Endothelial cell of umbilical vein (primary cell): ENCODE measurements around the gene TJP1. TPM values are rescaled to one million over a fixed set of nuclear protein-coding genes. Genes with fewer than 3 reads are reported as not detected.

Experiments
- BruUV-seq: library from RNA; stranded (reverse); fragments of 400-500 nt; replicated peaks from 2 replicates; lab custom pipeline; 2021; lab: Mats Ljungman, UMichigan
- CTCF ChIA-PET: fragments of 300-600, 350-600 bp; sonication (Branson Sonifier 250); formaldehyde crosslinking; loops from one replicate; lab custom pipeline; 2021; ENCODE audit warnings: antibody characterized with exemption, inconsistent platforms; lab: Charles Lee
- POLR2A ChIA-PET: fragments of 300-600, 350-600 bp; sonication (Branson Sonifier 250); formaldehyde crosslinking; loops from one replicate; lab custom pipeline; 2021; ENCODE audit warnings: antibody characterized with exemption, inconsistent platforms; lab: Charles Lee
- DNase-seq: peaks from one replicate; pipeline ENCODE4 v3.0.0-alpha.2; 2011; ENCODE audit warnings: low read depth, low spot score
- FAIRE-seq: peaks from 2 replicates; lab custom pipeline; 2011; peaks lifted over from hg19 to GRCh38; lab: Jason Lieb, UNC
- H2AFZ ChIP-seq: 2 replicates; pipeline ENCODE4 v1.6.0; 2012; ENCODE audit warnings: low read depth, low read length, control low read depth, inconsistent platforms
- H3K27ac ChIP-seq: 2 replicates; pipeline ENCODE4 v1.5.1; 2011; ENCODE audit warnings: low read depth, mild to moderate bottlenecking, control low read depth, low read length, moderate library complexity; ENCODE audit not compliant: insufficient read depth
- H3K27me3 ChIP-seq, 2 experiments: 2 replicates each; pipeline versions ENCODE4 v1.6.0 to v1.6.1; 2011; ENCODE audit warnings: low read length in 2 of 2, mixed read lengths in 1 of 2; ENCODE audit not compliant: control insufficient read depth in 2 of 2, insufficient read depth in 2 of 2
- H3K36me3 ChIP-seq, 2 experiments: 2 replicates in 1 of 2; 3 replicates in 1 of 2; pipeline ENCODE4 v1.5.1; 2011; ENCODE audit warnings: low read length in 2 of 2, mild to moderate bottlenecking in 1 of 2, moderate library complexity in 1 of 2; ENCODE audit not compliant: control insufficient read depth in 2 of 2, insufficient read depth in 2 of 2; ENCODE audit errors: extremely low read depth in 1 of 2
- H3K4me1 ChIP-seq: 3 replicates; pipeline ENCODE4 v1.5.1; 2011; ENCODE audit warnings: mild to moderate bottlenecking, low read length; ENCODE audit not compliant: control insufficient read depth, insufficient read depth; ENCODE audit errors: extremely low read depth
- H3K4me2 ChIP-seq: 2 replicates; pipeline ENCODE4 v1.6.1; 2011; ENCODE audit warnings: low read length, control low read depth, mixed read lengths; ENCODE audit not compliant: insufficient read depth
- H3K4me3 ChIP-seq, 3 experiments: fragments of 200-600 bp in 1 of 3; sonication (generic), shearing (Covaris generic) in 1 of 3; replicated peaks in 1 of 3; 2 replicates each; pipeline ENCODE4 v1.5.1; 2011 to 2016; ENCODE audit warnings: control low read depth in 3 of 3, low read length in 3 of 3, mild to moderate bottlenecking in 2 of 3, inconsistent platforms in 1 of 3, low read depth in 1 of 3, moderate library complexity in 1 of 3; ENCODE audit not compliant: insufficient read depth in 1 of 3
- H3K79me2 ChIP-seq: 2 replicates; pipeline ENCODE4 v1.6.0; 2012; ENCODE audit warnings: low read length, inconsistent platforms; ENCODE audit not compliant: control insufficient read depth, insufficient read depth
- H3K9ac ChIP-seq: replicated peaks from 2 replicates; pipeline ENCODE3; 2011; ENCODE audit warnings: low read length, control low read depth; ENCODE audit not compliant: insufficient read depth; ENCODE audit errors: extremely low read depth
- H3K9me1 ChIP-seq: replicated peaks from 3 replicates; pipeline ENCODE4 v1.6.0; 2011; ENCODE audit warnings: mild to moderate bottlenecking, low read length; ENCODE audit not compliant: control insufficient read depth, insufficient read depth; ENCODE audit errors: extremely low read depth
- H3K9me3 ChIP-seq: replicated peaks from 2 replicates; pipeline ENCODE4 v1.5.1; 2012; ENCODE audit warnings: low read length, inconsistent platforms; ENCODE audit not compliant: control insufficient read depth, insufficient read depth
- H4K20me1 ChIP-seq: replicated peaks from 2 replicates; pipeline ENCODE3; 2011; ENCODE audit warnings: mild to moderate bottlenecking, low read length; ENCODE audit not compliant: control insufficient read depth, insufficient read depth; ENCODE audit errors: extremely low read depth
- EZH2 ChIP-seq: IDR thresholded peaks from 2 replicates; pipeline ENCODE4 v1.6.1; 2012; ENCODE audit warnings: borderline replicate concordance, low read depth, mild to moderate bottlenecking, moderate library complexity, low read length, inconsistent platforms; ENCODE audit not compliant: severe bottlenecking
- FOS ChIP-seq: IDR thresholded peaks from 2 replicates; pipeline ENCODE4 v1.6.1; 2011; ENCODE audit warnings: mild to moderate bottlenecking, low read length, moderate library complexity, borderline replicate concordance; ENCODE audit not compliant: insufficient read depth
- GATA2 ChIP-seq: IDR thresholded peaks from 2 replicates; pipeline ENCODE4 v1.7.0; 2011; ENCODE audit warnings: low read depth, mild to moderate bottlenecking, moderate library complexity, mixed read lengths, low read length; ENCODE audit not compliant: insufficient read length, insufficient read depth
- JUN ChIP-seq: IDR thresholded peaks from 2 replicates; pipeline ENCODE4 v1.6.1; 2011; ENCODE audit warnings: borderline replicate concordance, low read depth; ENCODE audit not compliant: insufficient read length, insufficient read depth
- MYC ChIP-seq: IDR thresholded peaks from one replicate; pipeline ENCODE4 v1.6.1; 2011; ENCODE audit warnings: mild to moderate bottlenecking, low read depth, low read length
- POLR2A ChIP-seq: IDR thresholded peaks from 2 replicates; pipeline ENCODE4 v1.6.1; 2012; ENCODE audit warnings: low read depth, mild to moderate bottlenecking, control low read depth, low read length
- POLR2AphosphoS5 ChIP-seq: IDR thresholded peaks from 2 replicates; pipeline ENCODE4 v1.6.1; 2012; ENCODE audit warnings: low read depth, mild to moderate bottlenecking, control low read depth, low read length, moderate library complexity; ENCODE audit not compliant: insufficient read depth
- dilution Hi-C: fragments of 300-500 bp; cut with MboI; formaldehyde crosslinking; loops from one replicate; pipeline ENCODE4 v1.15.0; 2019; ENCODE audit warnings: low sequenced_read_pairs; ENCODE audit not compliant: extremely low pct_ligation_motif_present
- intact Hi-C: fragments of 100-400 bp; cut with micrococcal nuclease; formaldehyde crosslinking; loops from one replicate; pipeline ENCODE4 v1.10.0; 2022
- polyA plus RNA-seq, 4 experiments: library from polyadenylated mRNA; depleted of rRNA in 3 of 4; stranded (reverse) in 3 of 4; unstranded in 1 of 4; fragments of >200 nt; gene quantifications; 2 replicates each; pipeline versions ENCODE4 v1.2.1 to v1.2.3, GENCODE V29; 2011 to 2012; ENCODE audit warnings: missing spikeins in 1 of 4
- total RNA-seq: library from RNA; stranded (reverse); gene quantifications from 2 replicates; pipeline ENCODE4 v1.2.3, GENCODE V29; 2021
- TF ChIP-seq, protein P1 (sequence below), 2 donors: IDR thresholded peaks; 1 replicate in 1 of 2; 2 replicates in 1 of 2; pipeline ENCODE4 v1.5.1; 2011; ENCODE audit warnings: low read length in 2 of 2, mild to moderate bottlenecking in 2 of 2, moderate library complexity in 2 of 2, control low read depth in 1 of 2, inconsistent platforms in 1 of 2, low read depth in 1 of 2; ENCODE audit not compliant: insufficient read depth in 1 of 2; ENCODE audit errors: extremely low read depth in 1 of 2
- TF ChIP-seq, protein P2 (sequence below): IDR thresholded peaks from 2 replicates; pipeline ENCODE4 v1.6.1; 2011; ENCODE audit not compliant: insufficient read depth, insufficient read length

TJP1 gene
- total and polyA plus RNA-seq, 2 donors (not counting 3 experiments of a cell fraction or from before 2014, with no cell fraction given) = 45.6 to 128 TPM

DNA sequence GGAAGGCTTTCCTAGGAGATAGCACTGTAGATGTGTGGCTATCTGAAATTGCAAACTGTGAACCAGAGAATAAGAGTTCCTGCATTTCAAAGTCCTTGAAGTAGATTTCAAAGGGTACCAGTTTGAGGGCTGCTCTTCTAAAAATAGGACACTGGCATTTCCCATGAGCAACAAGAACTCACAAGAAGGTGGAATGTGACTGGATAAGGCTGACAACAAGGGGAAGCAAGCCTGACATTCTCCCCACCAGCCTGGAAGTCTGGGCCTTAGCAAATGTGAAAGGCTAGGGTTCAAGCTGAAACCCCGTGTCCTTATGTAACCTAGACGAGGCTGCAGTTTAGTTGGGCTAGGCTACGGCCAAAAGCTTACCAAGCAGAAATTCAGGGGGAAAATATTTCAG, 18.7 kb upstream of the TJP1 start:
- H4K20me1 ChIP-seq = no peaks in the 10 kb centered on the region
- H2AFZ ChIP-seq = no peak overlapping the region
- FAIRE-seq (no peak), DNase-seq (no peak)
- H3K9me1 ChIP-seq = no peaks in the 10 kb centered on the region
- H3K9me3 ChIP-seq = no peaks in the 10 kb centered on the region
- dilution Hi-C loops (no loop called here), intact Hi-C loops (no loop called here)
- ChIA-PET POLR2A (no interaction called here), CTCF (no interaction called here)
- no TSS peak for BruUV-seq
- no peaks in the 10 kb centered on the region for H3K27me3 ChIP-seq
- TF ChIP-seq, protein P1, sequence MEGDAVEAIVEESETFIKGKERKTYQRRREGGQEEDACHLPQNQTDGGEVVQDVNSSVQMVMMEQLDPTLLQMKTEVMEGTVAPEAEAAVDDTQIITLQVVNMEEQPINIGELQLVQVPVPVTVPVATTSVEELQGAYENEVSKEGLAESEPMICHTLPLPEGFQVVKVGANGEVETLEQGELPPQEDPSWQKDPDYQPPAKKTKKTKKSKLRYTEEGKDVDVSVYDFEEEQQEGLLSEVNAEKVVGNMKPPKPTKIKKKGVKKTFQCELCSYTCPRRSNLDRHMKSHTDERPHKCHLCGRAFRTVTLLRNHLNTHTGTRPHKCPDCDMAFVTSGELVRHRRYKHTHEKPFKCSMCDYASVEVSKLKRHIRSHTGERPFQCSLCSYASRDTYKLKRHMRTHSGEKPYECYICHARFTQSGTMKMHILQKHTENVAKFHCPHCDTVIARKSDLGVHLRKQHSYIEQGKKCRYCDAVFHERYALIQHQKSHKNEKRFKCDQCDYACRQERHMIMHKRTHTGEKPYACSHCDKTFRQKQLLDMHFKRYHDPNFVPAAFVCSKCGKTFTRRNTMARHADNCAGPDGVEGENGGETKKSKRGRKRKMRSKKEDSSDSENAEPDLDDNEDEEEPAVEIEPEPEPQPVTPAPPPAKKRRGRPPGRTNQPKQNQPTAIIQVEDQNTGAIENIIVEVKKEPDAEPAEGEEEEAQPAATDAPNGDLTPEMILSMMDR (IDR thresholded peaks at IDR 0.05; ENCODE audit: extremely low read depth in 1 of 2, insufficient read depth in 1 of 2, low read depth in 1 of 2, low read length in 2 of 2) = no peak
- TF ChIP-seq GATA2 (no peak), POLR2AphosphoS5 (no peak), MYC (no peak), FOS (no peak), JUN (no peak), EZH2 (no peak), POLR2A (no peak)
- TF ChIP-seq, protein P2, sequence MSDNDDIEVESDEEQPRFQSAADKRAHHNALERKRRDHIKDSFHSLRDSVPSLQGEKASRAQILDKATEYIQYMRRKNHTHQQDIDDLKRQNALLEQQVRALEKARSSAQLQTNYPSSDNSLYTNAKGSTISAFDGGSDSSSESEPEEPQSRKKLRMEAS = no peak
- H3K79me2 ChIP-seq = no peaks in the 10 kb centered on the region
- H3K9ac ChIP-seq = no peak overlapping the region
- H3K27ac ChIP-seq = no peak overlapping the region
- H3K4me1 ChIP-seq = no peaks in the 10 kb centered on the region
- no peaks in the 10 kb centered on the region for H3K36me3 ChIP-seq
- H3K4me3 ChIP-seq = no peak overlapping the region
- H3K4me2 ChIP-seq = no peak overlapping the region
